NCI-H2029 (cell line): ENCODE data around the gene ZNF227.
"Not testable (repeated sequence)": the region's sequence is repeated elsewhere in the genome, so short reads cannot be mapped to it uniquely, and the experiment has no call there.

Experiments
- DNase-seq: peaks from one replicate; lab custom pipeline; 2025; lab: John Stamatoyannopoulos, UW

ZNF227 gene

GRCh38 chr19:44212250-44212865, at the start of gene ZNF227:
TSS of gene ZNF227 (plus strand) at chr19:44212532. CDS start at chr19:44217793, 5,261 bp downstream.
- DNase-seq, result peak; percentile 95

- DNase-seq, result no peak
These were observed 48.5 kb upstream of the ZNF227 start for GRCh38 chr19:44163789-44164188.

- no peak for DNase-seq
These were observed 48.0 kb upstream of the ZNF227 start for GRCh38 chr19:44164327-44164672.

GRCh38 chr19:44164673-44165512, 47.4 kb upstream of the ZNF227 start, which contains the start of gene ZNF226:
TSS of gene ZNF226 (plus strand) at chr19:44165100. CDS start at chr19:44170081, 4,981 bp downstream.
- peak; percentile 98 for DNase-seq

GRCh38 chr19:44170660-44171059, 41.7 kb upstream of the ZNF227 start:
- not testable (repeated sequence) for DNase-seq

- no peak for DNase-seq
These were observed 35.7 kb upstream of the ZNF227 start for GRCh38 chr19:44176590-44176989.

- no peak for DNase-seq
These were observed 31.4 kb upstream of the ZNF227 start for GRCh38 chr19:44180968-44181367.

- DNase-seq, result no peak
These were observed 30.2 kb upstream of the ZNF227 start for GRCh38 chr19:44182145-44182544.

GRCh38 chr19:44190020-44190419, 22.3 kb upstream of the ZNF227 start:
- no peak for DNase-seq

- no peak for DNase-seq
These were observed 20.2 kb upstream of the ZNF227 start for GRCh38 chr19:44192127-44192526.

GRCh38 chr19:44196772-44197171, 15.6 kb upstream of the ZNF227 start:
- no peak for DNase-seq

GRCh38 chr19:44202470-44202869, 9.9 kb upstream of the ZNF227 start:
- DNase-seq, result no peak

GRCh38 chr19:44202974-44203373, 9.4 kb upstream of the ZNF227 start:
- DNase-seq, result no peak

GRCh38 chr19:44203877-44204276, 8.5 kb upstream of the ZNF227 start:
- DNase-seq, result not testable (repeated sequence)

GRCh38 chr19:44204772-44205171, 7.6 kb upstream of the ZNF227 start:
- DNase-seq, result no peak

- peak; percentile 95 for DNase-seq
These were observed 5.1 kb upstream of the ZNF227 start for GRCh38 chr19:44207126-44207803.

- DNase-seq, result no peak
These were observed 574 bp downstream of the ZNF227 start for GRCh38 chr19:44212866-44213346.

GRCh38 chr19:44219926-44220325, 7.6 kb downstream of the ZNF227 start:
- DNase-seq, result not testable (repeated sequence)

GRCh38 chr19:44220761-44221160, 8.4 kb downstream of the ZNF227 start:
- DNase-seq, result not testable (repeated sequence)

- DNase-seq, result not testable (repeated sequence)
These were observed 9.0 kb downstream of the ZNF227 start for GRCh38 chr19:44221291-44221690.

GRCh38 chr19:44228318-44228717, 16.0 kb downstream of the ZNF227 start:
- no peak for DNase-seq

GRCh38 chr19:44232867-44233266, 20.5 kb downstream of the ZNF227 start:
- DNase-seq, result no peak

GRCh38 chr19:44236384-44236783, 24.1 kb downstream of the ZNF227 start:
- DNase-seq, result no peak
